Sigmoid colon (tissue), 4 donors: ENCODE results near the gene HAND2.
A peak's percentile ranks its signal among the peaks of the same experiment; 100 is the strongest.

Source experiments
- CTCF ChIP-seq, 4 experiments: fragments of 450-650 bp in 3 of 4; fragments of 200-600 bp in 1 of 4; IDR thresholded peaks; one replicate each; pipeline ENCODE4 v1.5.1; 2016 to 2019; ENCODE audit warnings: antibody characterized with exemption in 4 of 4, mild to moderate bottlenecking in 3 of 4, moderate library complexity in 2 of 4
- EP300 ChIP-seq, 4 donors: sonication (generic); formaldehyde crosslinking; IDR thresholded peaks; one replicate each; pipeline ENCODE4 v1.6.1; 2017; ENCODE audit warnings: antibody characterized with exemption in 4 of 4
- POLR2A ChIP-seq, 2 donors: fragments of 450-650 bp; IDR thresholded peaks; one replicate each; pipeline ENCODE4 v1.6.1; 2016; ENCODE audit warnings: antibody characterized with exemption in 2 of 2, mild to moderate bottlenecking in 2 of 2, moderate library complexity in 2 of 2
- POLR2AphosphoS5 ChIP-seq, 4 donors: sonication (generic); formaldehyde crosslinking; IDR thresholded peaks; one replicate each; pipeline ENCODE4 v1.6.1; 2017; ENCODE audit warnings: antibody characterized with exemption in 4 of 4

GRCh38 chr4:173521467-173522159 is 8.4 kb downstream of the HAND2 start:
- TF ChIP-seq CTCF (IDR thresholded peaks at IDR 0.05) (no peak), POLR2A (IDR thresholded peaks at IDR 0.05) (peak in 1 of 2 donors; percentile 20), POLR2AphosphoS5 (IDR thresholded peaks at IDR 0.05) (peak in 1 of 4 donors; percentile 82), EP300 (IDR thresholded peaks at IDR 0.05) (peak in 1 of 4 donors; percentile 1)
